GM08714 (cell line): ENCODE measurements around the gene FAM83D.
A peak's percentile ranks its signal among the peaks of the same experiment; 100 is the strongest.
"Not testable (repeated sequence)": the region's sequence is repeated elsewhere in the genome, so short reads cannot be mapped to it uniquely, and the experiment has no call there.

ENCODE experiments used
- H3K4me3 ChIP-seq: fragments of 200-500 bp; sonication (Bioruptor generic); 2 replicates; pipeline ENCODE4 v1.5.1; 2014; ENCODE audit warnings: mild to moderate bottlenecking, low read length, inconsistent platforms
- ZNF274 ChIP-seq: IDR thresholded peaks from 2 replicates; pipeline ENCODE4 v1.6.1; 2012; ENCODE audit warnings: mild to moderate bottlenecking, low read depth, low read length

FAM83D gene

DNA sequence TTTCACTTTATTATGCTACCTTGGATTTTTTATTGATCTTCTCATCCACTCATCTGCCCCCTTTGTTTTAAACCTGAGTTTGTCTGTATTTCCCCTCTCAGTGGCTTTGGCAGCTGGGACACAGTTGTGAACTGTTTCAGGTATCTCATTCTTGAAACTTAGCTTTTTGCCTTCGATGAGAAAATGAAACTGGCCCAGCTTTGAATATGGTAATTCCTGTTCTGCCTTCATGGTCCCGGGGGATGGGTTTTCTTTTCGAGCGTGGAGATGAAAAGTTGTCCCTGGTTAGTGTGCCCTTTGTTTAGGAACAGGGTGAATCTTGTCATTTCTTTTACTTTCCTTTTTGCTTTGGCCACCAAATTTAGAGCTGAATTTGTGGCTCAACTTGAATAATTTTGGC, 61.6 kb downstream of the FAM83D start:
- TF ChIP-seq ZNF274, result no peak

DNA sequence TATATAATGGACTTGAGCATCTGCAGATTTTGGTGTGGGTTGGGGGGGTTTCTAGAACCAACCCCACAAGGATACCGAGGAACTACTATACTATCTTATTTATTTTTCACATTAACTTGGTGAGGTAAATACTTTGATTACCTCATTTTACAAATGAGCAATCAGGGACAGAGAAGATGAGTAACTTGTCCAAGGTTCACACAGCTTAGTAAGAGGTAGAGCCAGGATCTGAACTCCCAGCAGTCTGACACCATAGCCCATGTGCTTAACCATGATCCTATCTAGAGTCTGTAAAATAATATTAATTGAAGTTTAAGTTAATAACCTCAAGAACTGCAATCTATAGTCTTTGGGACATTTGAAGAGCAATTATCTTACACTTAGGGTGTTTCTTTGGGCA, 64.5 kb downstream of the FAM83D start:
- no peak for TF ChIP-seq ZNF274
- no peak overlapping the region for H3K4me3 ChIP-seq

More for the DNA sequence above, 61.6 kb downstream of the FAM83D start:
- H3K4me3 ChIP-seq, result 0 out of 2 replicates have a peak overlapping the region, but pooled peaks have one; percentile 9

DNA sequence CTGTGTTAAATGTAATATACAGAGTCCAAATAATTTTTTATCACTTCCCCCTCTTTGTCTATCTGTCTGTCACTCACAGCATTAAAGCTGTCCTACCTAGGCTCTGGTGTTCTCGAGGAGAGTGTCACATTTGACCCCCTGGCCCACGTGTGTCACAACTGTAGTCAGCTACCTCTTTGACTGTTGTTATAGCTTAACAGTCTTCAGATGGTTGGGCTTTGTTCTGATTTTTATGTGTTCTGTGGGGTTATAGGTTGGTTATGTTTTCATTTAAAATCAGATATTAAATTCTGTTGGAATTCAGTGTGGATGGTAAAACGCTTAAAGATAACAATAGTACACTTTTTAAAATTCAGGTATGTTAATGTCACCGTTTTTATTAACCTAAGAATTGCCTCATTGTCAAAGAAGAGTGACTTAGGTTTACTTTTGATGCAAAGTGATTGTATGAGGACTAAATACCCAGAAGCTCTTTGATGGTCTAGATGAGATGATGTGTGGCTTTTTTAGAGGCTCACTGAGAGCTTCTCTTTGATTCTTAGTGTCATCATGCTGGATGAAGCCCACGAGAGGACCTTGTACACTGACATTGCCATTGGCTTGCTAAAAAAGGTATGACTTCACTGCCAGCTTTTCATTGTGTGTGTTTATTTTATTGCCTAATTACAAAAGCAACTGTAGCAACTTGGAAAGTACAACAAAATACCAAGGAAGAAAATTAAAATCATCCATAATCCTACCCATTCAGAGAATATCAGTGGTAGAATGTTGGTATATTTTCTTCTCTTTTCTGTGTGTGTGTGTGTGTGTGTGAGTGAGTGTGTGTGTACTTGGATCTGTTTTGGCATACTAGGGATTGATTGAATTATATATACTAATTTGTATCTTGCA, 65.8 kb downstream of the FAM83D start:
- no peak overlapping the region for H3K4me3 ChIP-seq
- no peak for TF ChIP-seq ZNF274

DNA sequence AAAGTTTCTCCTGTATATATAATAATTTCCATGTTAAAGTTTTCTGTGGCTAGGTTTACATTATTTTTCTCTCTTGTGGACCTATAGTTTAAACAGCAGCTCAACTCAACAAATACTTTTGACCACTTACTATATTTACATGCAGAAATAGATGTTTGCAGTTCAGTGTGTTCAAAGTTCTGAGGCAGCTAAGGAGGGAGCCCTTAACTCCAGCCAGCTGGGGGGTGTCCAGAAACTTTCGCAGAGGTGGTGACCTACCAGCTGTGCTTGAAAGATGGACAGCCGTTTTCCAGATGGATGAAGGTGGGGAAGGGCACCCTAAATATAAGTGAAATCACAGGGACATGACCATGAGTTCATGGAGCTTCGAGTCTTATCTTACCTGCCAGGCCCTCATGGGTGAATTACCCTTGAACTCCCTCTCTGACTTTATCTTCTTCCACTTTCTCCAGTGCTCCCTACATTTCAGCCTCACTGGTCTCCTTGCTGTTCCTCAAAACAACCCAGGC, 69.4 kb downstream of the FAM83D start:
- H3K4me3 ChIP-seq, result no peak overlapping the region
- no peak for TF ChIP-seq ZNF274

DNA sequence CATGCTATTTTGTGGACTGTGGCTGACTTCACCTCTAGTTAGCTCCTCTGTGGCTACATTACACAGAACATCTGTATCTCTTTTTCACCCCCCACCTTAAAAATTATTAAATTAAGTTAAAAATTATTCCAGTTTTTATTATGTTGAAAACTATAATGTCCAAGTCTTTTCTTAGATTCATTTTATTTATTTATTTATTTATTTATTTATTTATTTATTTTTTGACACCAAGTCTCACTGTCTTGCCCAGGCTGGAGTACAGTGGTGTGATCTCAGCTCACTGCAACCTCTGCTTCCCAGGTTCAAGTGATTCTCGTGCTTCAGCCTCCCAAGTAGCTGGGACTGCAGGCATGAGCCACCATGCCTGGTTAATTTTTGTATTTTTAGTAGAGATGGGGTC, 70.6 kb downstream of the FAM83D start:
- not testable (repeated sequence) for H3K4me3 ChIP-seq

DNA sequence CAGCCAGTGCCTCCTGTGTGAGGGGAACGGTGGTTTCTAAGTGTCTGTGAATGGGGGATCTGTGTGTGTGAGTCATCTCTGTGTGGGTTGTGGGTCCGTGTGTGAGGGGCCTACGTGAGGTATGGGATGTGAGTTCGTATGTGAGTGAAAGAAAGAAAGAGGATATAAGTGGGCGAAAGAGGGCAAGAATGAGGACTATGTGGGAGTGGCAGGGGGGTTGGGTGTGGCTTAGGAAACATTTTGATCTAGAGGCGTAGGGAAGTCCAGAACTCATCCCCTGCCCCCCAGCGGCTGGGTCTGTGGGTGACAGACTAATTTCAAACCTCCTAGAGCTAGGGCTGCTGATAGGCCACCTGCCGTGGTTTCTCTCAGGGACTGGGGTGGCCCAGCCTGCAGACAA, 71.4 kb downstream of the FAM83D start:
- no peak overlapping the region for H3K4me3 ChIP-seq
- no peak for TF ChIP-seq ZNF274

DNA sequence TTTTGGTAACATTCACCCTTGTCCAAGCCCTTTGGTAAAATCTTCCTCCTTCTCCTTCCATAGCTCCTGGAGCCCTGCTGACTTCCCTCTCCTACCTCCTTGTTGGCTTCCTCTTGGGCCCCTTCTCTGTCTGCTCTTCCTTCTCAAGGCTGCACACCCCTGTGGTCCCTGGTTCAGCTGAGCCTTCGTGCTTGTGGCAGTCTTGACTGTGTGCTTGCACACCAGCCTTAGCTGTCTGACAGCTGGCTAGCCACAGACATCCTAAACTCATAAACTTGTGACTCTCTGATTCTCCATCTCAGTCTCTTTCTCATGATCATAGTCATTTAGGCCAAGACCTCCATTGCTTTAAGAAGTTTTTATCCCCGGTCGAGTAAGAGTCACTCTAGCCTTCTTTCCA, 73.0 kb downstream of the FAM83D start:
- no peak overlapping the region for H3K4me3 ChIP-seq
- TF ChIP-seq ZNF274, result no peak

DNA sequence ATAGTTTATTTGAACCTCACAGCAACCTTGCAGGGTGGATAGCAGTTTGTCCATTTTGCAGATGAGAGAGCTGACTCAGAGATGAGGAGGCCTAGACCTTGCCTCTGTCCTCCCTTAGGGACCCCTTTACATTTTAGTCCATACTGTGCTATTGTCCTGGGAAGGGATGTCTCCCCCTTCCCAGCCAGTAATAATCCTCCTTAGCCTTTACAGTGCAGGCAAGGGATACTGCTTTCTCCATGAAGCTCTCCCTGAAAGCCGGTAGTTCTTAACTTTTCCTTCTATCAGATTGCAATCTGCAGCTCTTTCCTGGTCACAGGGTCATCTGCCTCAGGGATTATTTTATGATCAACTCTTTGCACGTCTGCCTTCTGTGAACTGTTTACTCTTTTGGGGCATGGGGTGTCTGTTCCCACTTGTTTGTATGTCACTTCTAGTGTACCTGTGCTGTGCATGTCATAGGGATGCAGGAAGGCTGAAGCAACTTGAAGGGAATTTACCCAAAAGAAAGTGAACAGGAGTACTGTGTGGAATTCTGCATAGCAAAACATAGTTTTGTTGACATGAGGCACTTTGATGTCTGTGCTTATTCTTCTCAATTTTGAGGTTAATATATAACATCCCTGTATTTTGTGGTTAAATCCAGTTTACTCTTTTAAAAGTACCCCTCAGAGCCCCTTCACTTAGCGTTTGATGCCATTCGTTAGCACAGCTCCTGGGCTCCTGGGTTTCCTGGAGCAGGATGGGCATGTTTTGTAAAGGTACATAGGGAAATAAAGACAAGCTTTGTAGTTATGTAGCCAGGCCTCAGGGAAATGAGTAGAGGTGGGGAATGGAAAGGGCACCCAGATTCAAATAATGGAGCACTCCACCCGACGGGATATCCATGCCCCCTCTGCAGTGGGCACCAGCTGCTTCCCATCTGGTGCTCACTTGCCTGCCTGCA, 74.0 kb downstream of the FAM83D start:
- no peak for TF ChIP-seq ZNF274
- H3K4me3 ChIP-seq, result no peak overlapping the region
